HepG2 (cell line): ENCODE results near the gene PHYHIPL. TPM values are rescaled to one million over a fixed set of nuclear protein-coding genes. Genes with fewer than 3 reads are reported as not detected.

ENCODE experiments used
- ATAC-seq: fragments of 200-7000 bp; cut with Tn5 transposase; 3 replicates; pipeline ENCODE4 v1.9.1; 2020; ENCODE audit warnings: mild to moderate bottlenecking, moderate library complexity
- BruUV-seq: library from RNA; stranded (reverse); fragments of 400-500 nt; replicated peaks from 2 replicates; lab custom pipeline; 2021; lab: Mats Ljungman, UMichigan
- CTCF ChIA-PET: fragments of 300-600 bp; formaldehyde crosslinking; extraction: SDS; loops from one replicate; lab custom pipeline; 2021; ENCODE audit warnings: low total read pairs, inconsistent platforms, low intra/inter-chr PET ratio; lab: Yijun Ruan, JAX
- POLR2A ChIA-PET: fragments of 350-600 bp; sonication (Branson Sonifier 250); formaldehyde crosslinking; loops from one replicate; lab custom pipeline; 2020; ENCODE audit warnings: antibody characterized with exemption, inconsistent platforms; lab: Yijun Ruan, JAX
- DNase-seq: peaks from one replicate; pipeline ENCODE4 v3.0.0-alpha.2; 2015; ENCODE audit warnings: low spot score
- FAIRE-seq: peaks from 3 replicates; lab custom pipeline; 2011; peaks lifted over from hg19 to GRCh38; lab: Jason Lieb, UNC
- H2AFZ ChIP-seq: one replicate; pipeline ENCODE4 v1.6.1; 2011; ENCODE audit warnings: low read length, inconsistent platforms
- H3K27ac ChIP-seq: fragments of 300-600 bp; 3 replicates; pipeline ENCODE4 v1.8.0; 2011; ENCODE audit warnings: mixed run types, mild to moderate bottlenecking, mixed read lengths, low read length, inconsistent platforms; ENCODE audit not compliant: insufficient read depth; ENCODE audit errors: extremely low read length
- H3K27me3 ChIP-seq, 2 experiments: fragments of 200-600 bp in 1 of 2; 2 replicates in 1 of 2; 3 replicates in 1 of 2; pipeline versions ENCODE4 v1.6.0 to v1.8.0; 2011; ENCODE audit warnings: low read length in 2 of 2, mild to moderate bottlenecking in 2 of 2, moderate library complexity in 2 of 2, inconsistent platforms in 1 of 2; ENCODE audit not compliant: insufficient read depth in 2 of 2, control insufficient read depth in 1 of 2
- H3K36me3 ChIP-seq, 2 experiments: fragments of 200-600 bp in 1 of 2; replicated peaks in 1 of 2; 2 replicates in 1 of 2; 3 replicates in 1 of 2; pipeline versions ENCODE4 v1.5.1 to v1.8.0; 2011; ENCODE audit warnings: low read length in 2 of 2, inconsistent platforms in 1 of 2; ENCODE audit not compliant: insufficient read depth in 2 of 2, control insufficient read depth in 1 of 2
- H3K4me1 ChIP-seq: 2 replicates; pipeline ENCODE4 v1.5.1; 2012; ENCODE audit warnings: low read length, inconsistent platforms; ENCODE audit not compliant: insufficient read depth
- H3K4me2 ChIP-seq: 2 replicates; pipeline ENCODE4 v1.6.0; 2011; ENCODE audit warnings: low read depth, low read length, inconsistent platforms
- H3K4me3 ChIP-seq, 3 experiments: fragments of 200-600 bp in 1 of 3; sonication (generic), shearing (Covaris generic) in 1 of 3; replicated peaks in 1 of 3; 2 replicates each; pipeline ENCODE4 v1.5.1; 2011 to 2016; ENCODE audit warnings: low read length in 3 of 3, inconsistent platforms in 2 of 3, low read depth in 2 of 3, mild to moderate bottlenecking in 2 of 3, control low read depth in 1 of 3, mixed read lengths in 1 of 3; ENCODE audit not compliant: insufficient read depth in 1 of 3
- H3K79me2 ChIP-seq: one replicate; pipeline ENCODE4 v1.6.1; 2011; ENCODE audit warnings: low read length, inconsistent platforms; ENCODE audit not compliant: insufficient read depth
- H3K9ac ChIP-seq: 2 replicates; pipeline ENCODE4 v1.6.0; 2011; ENCODE audit warnings: mild to moderate bottlenecking, low read depth, low read length, inconsistent platforms; ENCODE audit not compliant: insufficient read depth
- H3K9me3 ChIP-seq: 2 replicates; pipeline ENCODE4 v1.5.1; 2012; ENCODE audit warnings: mild to moderate bottlenecking, low read length
- H4K20me1 ChIP-seq: 2 replicates; pipeline ENCODE4 v1.6.0; 2011; ENCODE audit warnings: inconsistent platforms, mild to moderate bottlenecking, low read length, moderate library complexity; ENCODE audit not compliant: insufficient read depth
- AGO2 ChIP-seq: fragments of 200-400 bp; formaldehyde crosslinking; optimal IDR thresholded peaks from 2 replicates; pipeline ENCODE3; 2017; ENCODE audit warnings: mild to moderate bottlenecking, low read depth, low read length, moderate library complexity
- EHMT2 ChIP-seq: fragments of 200-600 bp; sonication (generic); IDR thresholded peaks from 2 replicates; pipeline ENCODE4 v1.7.0; 2017; ENCODE audit warnings: antibody characterized with exemption, low read depth, low read length, borderline replicate concordance
- HHEX ChIP-seq: IDR thresholded peaks from 2 replicates; pipeline ENCODE4 v1.6.1; 2016; ENCODE audit warnings: control low read depth
- MYNN ChIP-seq: sonication (generic); formaldehyde crosslinking; IDR thresholded peaks from 2 replicates; pipeline ENCODE4 v1.4.0; 2020; ENCODE audit warnings: mild to moderate bottlenecking, low read depth, missing genetic modification reagents
- PHF20 ChIP-seq: sonication (generic); formaldehyde crosslinking; IDR thresholded peaks from 2 replicates; pipeline ENCODE4 v1.5.0; 2020; ENCODE audit warnings: mild to moderate bottlenecking, missing genetic modification reagents
- RBM22 ChIP-seq: fragments of 200-400 bp; formaldehyde crosslinking; optimal IDR thresholded peaks from 2 replicates; pipeline ENCODE3; 2017; ENCODE audit warnings: mild to moderate bottlenecking, low read length, moderate library complexity
- SNRNP70 ChIP-seq: fragments of 200-400 bp; formaldehyde crosslinking; IDR thresholded peaks from 2 replicates; pipeline ENCODE4 v1.6.1; 2017; ENCODE audit warnings: mild to moderate bottlenecking, low read depth, low read length, moderate library complexity
- TAF1 ChIP-seq: sonication (generic); formaldehyde crosslinking; IDR thresholded peaks from 2 replicates; pipeline ENCODE4 v1.4.0; 2020; ENCODE audit warnings: missing genetic modification reagents
- ZNF44 ChIP-seq: sonication (generic); formaldehyde crosslinking; IDR thresholded peaks from 2 replicates; pipeline ENCODE4 v1.5.1; 2020; ENCODE audit warnings: mild to moderate bottlenecking, missing genetic modification reagents
- ZNF75D ChIP-seq: sonication (generic); formaldehyde crosslinking; IDR thresholded peaks from 2 replicates; pipeline ENCODE4 v1.8.1; 2023; ENCODE audit warnings: missing genetic modification reagents, mild to moderate bottlenecking, borderline replicate concordance
- WGBS: methylation state at CpG from one replicate; pipeline ENCODE4 v1.1.6; 2017; ENCODE audit warnings: low lambda C conversion rate; 5-methylcytosine and 5-hydroxymethylcytosine counted together
- in situ Hi-C: cut with HindIII; loops from 2 replicates; pipeline ENCODE4 v1.10.0; 2017; ENCODE audit warnings: low pct_unique_long_range_greater_than_20kb; ENCODE audit not compliant: extremely low pct_ligation_motif_present
- intact Hi-C: fragments of 100-400 bp; cut with micrococcal nuclease; formaldehyde crosslinking; loops from one replicate; pipeline ENCODE4 v1.10.0; 2022; ENCODE audit not compliant: unreplicated experiment
- polyA plus RNA-seq, 8 experiments: library from polyadenylated mRNA; depleted of rRNA in 3 of 8; stranded (reverse) in 7 of 8; unstranded in 1 of 8; fragments of >200 nt; fragmentation: Illumina TruSeq in 4 of 8; extraction: Trizol in 4 of 8; gene quantifications; 2 replicates each; pipeline versions ENCODE4 v1.2.1 to v1.2.3, GENCODE V29; 2011 to 2016; ENCODE audit warnings: low read depth in 4 of 8, missing spikeins in 1 of 8, mixed read lengths in 1 of 8; ENCODE audit not compliant: insufficient read depth in 1 of 8
- total RNA-seq, 5 experiments: library from RNA; depleted of rRNA; stranded (reverse); fragments of >200 nt; fragmentation: Illumina TruSeq; extraction: Trizol; gene quantifications; 2 replicates each; pipeline ENCODE4 v1.2.3, GENCODE V29; 2016; ENCODE audit warnings: low read depth in 1 of 5

Gene PHYHIPL
- total and polyA plus RNA-seq, 2 of the 13 experiments (the other 11 are each of a cell fraction or from before 2014, with no cell fraction given): 40.6 to 78.5 TPM

- BruUV-seq: no TSS peak
- in situ Hi-C loops (no loop called here), intact Hi-C loops (no loop called here)
- TF ChIP-seq PHF20 (CRISPR knock-in tag) (no peak), SNRNP70 (no peak), EHMT2 (no peak), HHEX (CRISPR knock-in tag) (no peak), AGO2 (peak; percentile 51), ZNF44 (CRISPR knock-in tag) (no peak), TAF1 (CRISPR knock-in tag) (no peak), RBM22 (peak; percentile 84)
- no peaks in the 10 kb centered on the region for H3K4me1 ChIP-seq
- H3K27ac ChIP-seq: no peak overlapping the region
- H3K79me2 ChIP-seq: no peaks in the 10 kb centered on the region
- no peak for FAIRE-seq
- peak; percentile 15 for ATAC-seq
- H3K4me3 ChIP-seq: no peak overlapping the region
- CTCF ChIA-PET: no interaction called here
- POLR2A ChIA-PET: no interaction called here
- peaks cover 5 to 24% of the 10 kb centered on the region in 2 experiments; a peak in 4 of 5 replicates for H3K36me3 ChIP-seq
- no peak overlapping the region for H3K9ac ChIP-seq
- H4K20me1 ChIP-seq: 0 out of 2 replicates have a peak, but pooled peaks cover 2% of the 10 kb centered on the region
- no peak overlapping the region for H2AFZ ChIP-seq
- H3K27me3 ChIP-seq: no peaks in the 10 kb centered on the region
- no peak overlapping the region for H3K4me2 ChIP-seq
- no peak for DNase-seq
- H3K9me3 ChIP-seq: no peaks in the 10 kb centered on the region
These were observed 76.0 kb downstream of the PHYHIPL start for GRCh38 chr10:59252491-59252890.

GRCh38 chr10:59255463-59255862 lies 79.0 kb downstream of the PHYHIPL start:
- ChIA-PET POLR2A (no interaction called here), CTCF (no interaction called here)
- Histone ChIP-seq H3K4me3 (no peak overlapping the region), H3K27me3 (no peaks in the 10 kb centered on the region), H2AFZ (no peak overlapping the region), H3K9me3 (no peaks in the 10 kb centered on the region), H3K9ac (no peak overlapping the region), H3K79me2 (no peaks in the 10 kb centered on the region), H3K4me1 (no peaks in the 10 kb centered on the region), H3K4me2 (no peak overlapping the region), H3K36me3 (peaks cover 2 to 8% of the 10 kb centered on the region in 2 experiments; a peak in 2 of 5 replicates), H3K27ac (no peak overlapping the region), H4K20me1 (no peaks in the 10 kb centered on the region)
- no peak for FAIRE-seq
- TF ChIP-seq RBM22 (peak; percentile 83), MYNN (CRISPR knock-in tag) (no peak), ZNF75D (CRISPR knock-in tag) (no peak)
- no peak for DNase-seq
- intact Hi-C loops: no loop called here
- ATAC-seq: no peak
- 96% methylated on average over 1 of the region's 1 CpG for WGBS
- BruUV-seq: no TSS peak
- in situ Hi-C loops: no loop called here
